ENCODE results near the gene GLB1L2. TPM values are rescaled to one million over a fixed set of nuclear protein-coding genes. Genes with fewer than 3 reads are reported as not detected.

GLB1L2 gene
- total and polyA plus RNA-seq, 2 of the 13 experiments (the other 11 are each of a cell fraction or from before 2014, with no cell fraction given): 0.59 to 0.69 TPM

GRCh38 chr11:134342572-134343340 lies 11.0 kb downstream of the GLB1L2 start (continued):
- TF ChIP-seq KIAA2018 (CRISPR knock-in tag; IDR thresholded peaks at IDR 0.05; ENCODE audit: borderline replicate concordance) (no peak), ZUFSP (CRISPR knock-in tag; IDR thresholded peaks at IDR 0.05; ENCODE audit: borderline replicate concordance) (no peak), ZNF501 (CRISPR knock-in tag; IDR thresholded peaks at IDR 0.05) (no peak), CBX2 (IDR thresholded peaks at IDR 0.05; ENCODE audit: low read depth, low read length) (no peak), CBX2 (CRISPR knock-in tag; IDR thresholded peaks at IDR 0.05; ENCODE audit: low read depth) (no peak), ZNF878 (CRISPR knock-in tag; IDR thresholded peaks at IDR 0.05) (no peak), ZNF788 (CRISPR knock-in tag; IDR thresholded peaks at IDR 0.05; ENCODE audit: borderline replicate concordance) (no peak), RAD21 (CRISPR knock-in tag; IDR thresholded peaks at IDR 0.05) (no peak), ZNF256 (CRISPR knock-in tag; conservative IDR thresholded peaks at IDR 0.05) (no peak), SMYD3 (CRISPR knock-in tag; IDR thresholded peaks at IDR 0.05) (no peak)
